H1 (cell line): ENCODE data around the gene SOX6. TPM values are rescaled to one million over a fixed set of nuclear protein-coding genes. Genes with fewer than 3 reads are reported as not detected.

Experiments
- CTCF ChIA-PET: fragments of 300-600 bp; sonication (Branson Sonifier 250); formaldehyde crosslinking; loops from one replicate; lab custom pipeline; 2021; ENCODE audit not compliant: partially characterized antibody; lab: Charles Lee
- POLR2A ChIA-PET: fragments of 300-600 bp; sonication (Branson Sonifier 250); formaldehyde crosslinking; loops from one replicate; lab custom pipeline; 2021; ENCODE audit warnings: inconsistent platforms; ENCODE audit not compliant: partially characterized antibody; lab: Charles Lee
- DNase-seq, 2 experiments: peaks; one replicate each; pipeline versions ENCODE4 v3.0.0 to v3.0.0-alpha.2; 2010 to 2022; ENCODE audit warnings: low spot score in 2 of 2, low read depth in 1 of 2, mixed read lengths in 1 of 2
- FAIRE-seq: peaks from 2 replicates; lab custom pipeline; 2011; peaks lifted over from hg19 to GRCh38; lab: Jason Lieb, UNC
- H2AFZ ChIP-seq: 2 replicates; pipeline ENCODE4 v1.8.1; 2012; ENCODE audit warnings: low read length, inconsistent platforms
- H2AK5ac ChIP-seq: 2 replicates; pipeline ENCODE4 v1.6.1; 2013; ENCODE audit warnings: low read depth, low read length
- H2BK120ac ChIP-seq: replicated peaks from 2 replicates; pipeline ENCODE3; 2013; ENCODE audit warnings: low read depth, low read length, inconsistent platforms
- H2BK12ac ChIP-seq: 2 replicates; pipeline ENCODE4 v1.6.1; 2013; ENCODE audit warnings: low read depth, low read length
- H2BK15ac ChIP-seq: 2 replicates; pipeline ENCODE4 v1.6.1; 2013; ENCODE audit warnings: low read length
- H2BK20ac ChIP-seq: 2 replicates; pipeline ENCODE4 v1.6.1; 2013; ENCODE audit warnings: low read length
- H2BK5ac ChIP-seq: 2 replicates; pipeline ENCODE4 v1.6.1; 2013; ENCODE audit warnings: low read depth, low read length
- H3K14ac ChIP-seq: 2 replicates; pipeline ENCODE4 v1.6.1; 2013; ENCODE audit warnings: inconsistent platforms; ENCODE audit not compliant: insufficient read length
- H3K18ac ChIP-seq: 2 replicates; pipeline ENCODE4 v1.6.1; 2013; ENCODE audit warnings: low read length; ENCODE audit errors: extremely low read depth
- H3K23ac ChIP-seq: 2 replicates; pipeline ENCODE4 v1.6.1; 2013; ENCODE audit warnings: inconsistent platforms; ENCODE audit not compliant: insufficient read length
- H3K23me2 ChIP-seq: 2 replicates; pipeline ENCODE4 v1.6.1; 2013; ENCODE audit warnings: low read depth, low read length
- H3K27ac ChIP-seq: 2 replicates; pipeline ENCODE4 v1.6.1; 2011; ENCODE audit warnings: low read depth, low read length, inconsistent platforms
- H3K27me3 ChIP-seq, 4 experiments: replicated peaks in 1 of 4; 1 replicate in 1 of 4; 2 replicates in 3 of 4; pipeline versions ENCODE4 v1.6.1 to v1.8.1; 2011 to 2013; ENCODE audit warnings: low read length in 3 of 4, mild to moderate bottlenecking in 3 of 4, inconsistent platforms in 2 of 4, mixed read lengths in 2 of 4, moderate library complexity in 1 of 4; ENCODE audit not compliant: control insufficient read depth in 3 of 4, insufficient read depth in 3 of 4; ENCODE audit errors: extremely low read depth in 1 of 4
- H3K36me3 ChIP-seq, 4 experiments: 2 replicates each; pipeline versions ENCODE4 v1.6.1 to v1.8.1; 2011 to 2013; ENCODE audit warnings: mild to moderate bottlenecking in 4 of 4, low read length in 3 of 4, moderate library complexity in 2 of 4, control low read depth in 1 of 4, inconsistent platforms in 1 of 4; ENCODE audit not compliant: insufficient read depth in 4 of 4, control insufficient read depth in 2 of 4
- H3K4ac ChIP-seq: replicated peaks from 2 replicates; pipeline ENCODE3; 2013; ENCODE audit warnings: low read length, low read depth, mixed read lengths, inconsistent platforms; ENCODE audit not compliant: insufficient read length
- H3K4me1 ChIP-seq, 4 experiments: replicated peaks in 1 of 4; 1 replicate in 1 of 4; 2 replicates in 3 of 4; pipeline versions ENCODE4 v1.6.1 to v1.8.1; 2011 to 2013; ENCODE audit warnings: low read length in 3 of 4, inconsistent platforms in 2 of 4, mixed read lengths in 1 of 4; ENCODE audit not compliant: insufficient read depth in 4 of 4, control insufficient read depth in 3 of 4
- H3K4me2 ChIP-seq, 2 experiments: 2 replicates each; pipeline versions ENCODE4 v1.6.1 to v1.8.1; 2011 to 2013; ENCODE audit warnings: low read depth in 2 of 2, low read length in 2 of 2, control low read depth in 1 of 2, inconsistent platforms in 1 of 2, mild to moderate bottlenecking in 1 of 2; ENCODE audit not compliant: insufficient read depth in 1 of 2
- H3K4me3 ChIP-seq, 4 experiments: fragments of 200-600, 300-600 bp in 1 of 4; sonication (generic), shearing (Covaris generic), sonication (Bioruptor Twin) in 1 of 4; 2 replicates each; pipeline versions ENCODE4 v1.5.1 to v1.8.1; 2011 to 2016; ENCODE audit warnings: low read length in 4 of 4, low read depth in 3 of 4, control low read depth in 2 of 4, inconsistent platforms in 2 of 4, mild to moderate bottlenecking in 2 of 4, mixed read lengths in 1 of 4, moderate library complexity in 1 of 4; ENCODE audit not compliant: insufficient read depth in 2 of 4; ENCODE audit errors: extremely low read depth in 1 of 4
- H3K56ac ChIP-seq: replicated peaks from 2 replicates; pipeline ENCODE3; 2013; ENCODE audit warnings: low read depth, mild to moderate bottlenecking, mixed read lengths, low read length, inconsistent platforms; ENCODE audit not compliant: insufficient read length
- H3K79me1 ChIP-seq: 2 replicates; pipeline ENCODE4 v1.6.1; 2013; ENCODE audit warnings: low read depth, low read length, control low read depth
- H3K79me2 ChIP-seq, 2 experiments: 2 replicates each; pipeline versions ENCODE4 v1.6.1 to v1.8.1; 2012 to 2013; ENCODE audit warnings: low read length in 2 of 2, mild to moderate bottlenecking in 2 of 2, inconsistent platforms in 1 of 2; ENCODE audit not compliant: insufficient read depth in 2 of 2, control insufficient read depth in 1 of 2
- H3K9ac ChIP-seq, 4 experiments: replicated peaks in 1 of 4; 1 replicate in 1 of 4; 2 replicates in 3 of 4; pipeline versions ENCODE4 v1.6.1 to v1.8.1; 2011 to 2013; ENCODE audit warnings: low read depth in 3 of 4, low read length in 3 of 4, control low read depth in 2 of 4, mild to moderate bottlenecking in 2 of 4, moderate library complexity in 2 of 4, inconsistent platforms in 1 of 4; ENCODE audit errors: extremely low read depth in 1 of 4
- H3K9me3 ChIP-seq, 2 experiments: 2 replicates each; pipeline versions ENCODE4 v1.6.1 to v1.8.1; 2012 to 2013; ENCODE audit warnings: mild to moderate bottlenecking in 2 of 2, moderate library complexity in 2 of 2, control low read depth in 1 of 2, inconsistent platforms in 1 of 2, low read depth in 1 of 2, low read length in 1 of 2, mixed read lengths in 1 of 2; ENCODE audit not compliant: insufficient read depth in 2 of 2
- H4K20me1 ChIP-seq, 2 experiments: replicated peaks in 1 of 2; 2 replicates each; pipeline versions ENCODE3 to v1.8.1; 2011 to 2013; ENCODE audit warnings: inconsistent platforms in 2 of 2, low read length in 2 of 2, mild to moderate bottlenecking in 1 of 2; ENCODE audit not compliant: insufficient read depth in 2 of 2, control insufficient read depth in 1 of 2
- H4K5ac ChIP-seq: 2 replicates; pipeline ENCODE4 v1.6.1; 2013; ENCODE audit warnings: low read length, low read depth, mixed read lengths, inconsistent platforms; ENCODE audit not compliant: insufficient read length
- H4K8ac ChIP-seq: 2 replicates; pipeline ENCODE4 v1.8.0; 2013; ENCODE audit warnings: mild to moderate bottlenecking, moderate library complexity, low read length, inconsistent platforms; ENCODE audit not compliant: insufficient read depth; ENCODE audit errors: extremely low read depth
- H4K91ac ChIP-seq: replicated peaks from 2 replicates; pipeline ENCODE3; 2013; ENCODE audit warnings: low read length, mixed read lengths, inconsistent platforms; ENCODE audit not compliant: insufficient read length
- EGR1 ChIP-seq: IDR thresholded peaks from 2 replicates; pipeline ENCODE4 v1.6.1; 2011; ENCODE audit warnings: low read depth, low read length, borderline replicate concordance
- GTF2F1 ChIP-seq: IDR thresholded peaks from 2 replicates; pipeline ENCODE4 v1.6.1; 2012; ENCODE audit warnings: low read depth, low read length, improper control_type of control experiment, borderline replicate concordance
- TEAD4 ChIP-seq: IDR thresholded peaks from 2 replicates; pipeline ENCODE4 v1.6.1; 2012; ENCODE audit warnings: low read depth, low read length, inconsistent platforms, mixed read lengths
- WGBS, 2 experiments: shearing (Covaris generic) in 1 of 2; methylation state at CpG; one replicate each; pipeline versions ENCODE4 v1.1.6 to v1.1.7; 2013 to 2015; ENCODE audit warnings: low lambda C conversion rate in 2 of 2, mixed read lengths in 2 of 2, inconsistent platforms in 1 of 2, low coverage in 1 of 2, missing lambda C conversion rate in 1 of 2; ENCODE audit not compliant: insufficient replicate concordance in 2 of 2, insufficient coverage in 1 of 2, insufficient read length in 1 of 2; ENCODE audit errors: extremely low coverage in 1 of 2, missing lambda C conversion rate in 1 of 2; 5-methylcytosine and 5-hydroxymethylcytosine counted together
- polyA plus RNA-seq, 7 experiments: library from polyadenylated mRNA; depleted of rRNA in 3 of 7; stranded (reverse) in 5 of 7; unstranded in 2 of 7; fragments of >200 nt in 5 of 7; fragments of 200-250 nt in 2 of 7; gene quantifications; 1 replicate in 5 of 7; 2 replicates in 1 of 7; 4 replicates in 1 of 7; pipeline versions ENCODE4 v1.2.1 to v1.2.3, GENCODE V29; 2011 to 2013; ENCODE audit warnings: missing spikeins in 2 of 7, mixed read lengths in 2 of 7
- total RNA-seq: library from RNA; stranded (reverse); fragmentation: NEBNext Ultra II Directional; extraction: Animal tissue kit (Norgen Biotek cat#: 25700); gene quantifications from 2 replicates; pipeline ENCODE4 v1.2.1, GENCODE V29; 2021

The SOX6 gene
- total and polyA plus RNA-seq, 2 of the 8 experiments (the other 6 are each of a cell fraction or from before 2014, with no cell fraction given) = 0.09 TPM; not detected in 1

GRCh38 chr11:15970506-15971214, 385.7 kb downstream of the SOX6 start:
- CTCF ChIA-PET = interaction anchor here (1.3 to 3.0 kb wide), 2 partner anchors 13 to 17 kb away, joined by 3 to 14 read pairs; no protein-coding TSS in a partner anchor
- Histone ChIP-seq H2BK15ac (no peak overlapping the region), H2BK20ac (no peak overlapping the region), H2BK12ac (no peak overlapping the region), H2AFZ (no peak overlapping the region), H3K27me3 (peaks cover 0 to 2% (median 0%) of the 10 kb centered on the region in 4 experiments; a peak in 1 of 7 replicates), H4K20me1 (no peaks in the 10 kb centered on the region), H3K4me3 (no peak overlapping the region), H3K23ac (no peak overlapping the region), H3K79me1 (no peaks in the 10 kb centered on the region), H3K14ac (no peak overlapping the region), H3K27ac (no peak overlapping the region), H3K4ac (no peak overlapping the region), H3K9me3 (no peaks in the 10 kb centered on the region), H3K18ac (no peak overlapping the region), H3K4me2 (no peak overlapping the region), H2BK120ac (no peak overlapping the region), H3K36me3 (no peaks in the 10 kb centered on the region), H3K9ac (no peak overlapping the region), H3K4me1 (peaks cover 0 to 3% (median 1%) of the 10 kb centered on the region in 4 experiments; a peak in 1 of 7 replicates), H4K5ac (no peak overlapping the region), H2BK5ac (no peak overlapping the region), H3K56ac (no peak overlapping the region), H4K8ac (no peak overlapping the region), H2AK5ac (no peak overlapping the region), H4K91ac (no peak overlapping the region), H3K79me2 (no peaks in the 10 kb centered on the region), H3K23me2 (no peaks in the 10 kb centered on the region)
- DNase-seq (no peak), FAIRE-seq (no peak)
- WGBS, 2 experiments = 93% methylated on average over 3 of the region's 3 CpGs; no CpG with 5 or more reads in 1 of the 2 experiments
- POLR2A ChIA-PET = no interaction called here
- no peak for TF ChIP-seq TEAD4
- TF ChIP-seq GTF2F1 = no peak
- no peak for TF ChIP-seq EGR1
